Effector memory CD8-positive, alpha-beta T cell (primary cell): Measurements from ENCODE around the gene TBC1D1.

ENCODE experiments used
- ATAC-seq: fragments of 150-1000 bp; cut with Tn5 transposase; replicated peaks from 2 replicates; pipeline ENCODE4 v1.10.0; 2021; ENCODE audit warnings: mild to moderate bottlenecking, moderate library complexity
- DNase-seq, 3 experiments: peaks; one replicate each; pipeline ENCODE4 v3.0.0; 2021
- H3K27ac Mint-ChIP-seq, 2 donors: one replicate each; pipeline ENCODE4 v1.8.0; 2022; ENCODE audit warnings: mild to moderate bottlenecking in 2 of 2, mixed read lengths in 2 of 2, moderate library complexity in 2 of 2
- H3K27me3 Mint-ChIP-seq, 2 donors: one replicate each; pipeline ENCODE4 v1.8.0; 2022; ENCODE audit warnings: mixed read lengths in 2 of 2
- H3K36me3 Mint-ChIP-seq: one replicate; pipeline ENCODE4 v1.8.0; 2022; ENCODE audit warnings: mild to moderate bottlenecking, moderate library complexity, mixed read lengths; ENCODE audit not compliant: insufficient read depth
- H3K4me1 Mint-ChIP-seq, 2 donors: one replicate each; pipeline ENCODE4 v1.8.0; 2022; ENCODE audit warnings: low read depth in 2 of 2, mixed read lengths in 2 of 2
- H3K4me3 Mint-ChIP-seq, 2 donors: one replicate each; pipeline ENCODE4 v1.8.0; 2022; ENCODE audit warnings: mild to moderate bottlenecking in 2 of 2, mixed read lengths in 2 of 2, moderate library complexity in 2 of 2
- H3K9me3 Mint-ChIP-seq, 2 donors: one replicate each; pipeline ENCODE4 v1.8.0; 2022; ENCODE audit warnings: mixed read lengths in 2 of 2

TBC1D1 gene

GRCh38 chr4:38177641-38178391 lies 286.9 kb downstream of the TBC1D1 start:
- H3K4me3 Mint-ChIP-seq = peak overlapping the region; percentile 66 to 76
- H3K27ac Mint-ChIP-seq = peak overlapping the region; percentile 76 to 88
- peaks cover 30 to 31% of the 10 kb centered on the region in 2 donors for H3K4me1 Mint-ChIP-seq
- ATAC-seq (peak; percentile 74), DNase-seq (peak; percentile 20 to 32 (median 26))
- H3K9me3 Mint-ChIP-seq = no peaks in the 10 kb centered on the region
- H3K36me3 Mint-ChIP-seq = peaks cover 6% of the 10 kb centered on the region
- no peaks in the 10 kb centered on the region for H3K27me3 Mint-ChIP-seq

GRCh38 chr4:38178392-38178995 lies 287.6 kb downstream of the TBC1D1 start:
- no peak for ATAC-seq
- Mint-ChIP-seq H3K4me1 (peaks cover 30% of the 10 kb centered on the region in 2 donors), H3K9me3 (no peaks in the 10 kb centered on the region), H3K4me3 (no peak overlapping the region), H3K36me3 (peaks cover 6% of the 10 kb centered on the region), H3K27ac (peak overlapping the region; percentile 76 to 88), H3K27me3 (no peaks in the 10 kb centered on the region)
- no peak for DNase-seq

GRCh38 chr4:38179690-38180377 lies 288.9 kb downstream of the TBC1D1 start:
- H3K9me3 Mint-ChIP-seq = no peaks in the 10 kb centered on the region
- H3K36me3 Mint-ChIP-seq = peaks cover 6% of the 10 kb centered on the region
- no peak overlapping the region for H3K27ac Mint-ChIP-seq
- ATAC-seq (peak; percentile 45), DNase-seq (peak; percentile 63 to 76 (median 72))
- H3K27me3 Mint-ChIP-seq = no peaks in the 10 kb centered on the region
- H3K4me1 Mint-ChIP-seq = peaks cover 30% of the 10 kb centered on the region in 2 donors
- H3K4me3 Mint-ChIP-seq = no peak overlapping the region

- H3K36me3 Mint-ChIP-seq = peaks cover 6% of the 10 kb centered on the region
- ATAC-seq = no peak
- no peaks in the 10 kb centered on the region for H3K27me3 Mint-ChIP-seq
- no peak for DNase-seq
- H3K4me1 Mint-ChIP-seq = peaks cover 27% of the 10 kb centered on the region in 2 donors
- H3K9me3 Mint-ChIP-seq = no peaks in the 10 kb centered on the region
- H3K27ac Mint-ChIP-seq = no peak overlapping the region
- H3K4me3 Mint-ChIP-seq = no peak overlapping the region
Measured at GRCh38 chr4:38180456-38180855, 289.6 kb downstream of the TBC1D1 start.

- Mint-ChIP-seq H3K4me3 (no peak overlapping the region), H3K27me3 (no peaks in the 10 kb centered on the region), H3K27ac (peak overlapping the region in 1 of 2 donors; percentile 20), H3K36me3 (peaks cover 6% of the 10 kb centered on the region), H3K9me3 (no peaks in the 10 kb centered on the region), H3K4me1 (peaks cover 24 to 26% of the 10 kb centered on the region in 2 donors)
- no peak for ATAC-seq
- DNase-seq = no peak
Measured at GRCh38 chr4:38181286-38181685, 290.4 kb downstream of the TBC1D1 start.

- Mint-ChIP-seq H3K4me3 (no peak overlapping the region), H3K9me3 (no peaks in the 10 kb centered on the region), H3K4me1 (peaks cover 16 to 18% of the 10 kb centered on the region in 2 donors), H3K36me3 (peaks cover 6% of the 10 kb centered on the region), H3K27ac (peak overlapping the region in 1 of 2 donors; percentile 38), H3K27me3 (no peaks in the 10 kb centered on the region)
- ATAC-seq = no peak
- DNase-seq = no peak
Measured at GRCh38 chr4:38182334-38182998, 291.6 kb downstream of the TBC1D1 start.

- H3K9me3 Mint-ChIP-seq = no peaks in the 10 kb centered on the region
- no peak overlapping the region for H3K4me3 Mint-ChIP-seq
- H3K27me3 Mint-ChIP-seq = no peaks in the 10 kb centered on the region
- peaks cover 4% of the 10 kb centered on the region in 2 donors for H3K4me1 Mint-ChIP-seq
- DNase-seq (no peak), ATAC-seq (no peak)
- H3K36me3 Mint-ChIP-seq = no peaks in the 10 kb centered on the region
- H3K27ac Mint-ChIP-seq = no peak overlapping the region
Measured at GRCh38 chr4:38184404-38184803, 293.5 kb downstream of the TBC1D1 start.

GRCh38 chr4:38185406-38186144 lies 294.7 kb downstream of the TBC1D1 start:
- no peaks in the 10 kb centered on the region for H3K27me3 Mint-ChIP-seq
- ATAC-seq (no peak), DNase-seq (no peak)
- no peak overlapping the region for H3K4me3 Mint-ChIP-seq
- no peaks in the 10 kb centered on the region for H3K36me3 Mint-ChIP-seq
- no peaks in the 10 kb centered on the region for H3K4me1 Mint-ChIP-seq
- no peak overlapping the region for H3K27ac Mint-ChIP-seq
- no peaks in the 10 kb centered on the region for H3K9me3 Mint-ChIP-seq

- no peaks in the 10 kb centered on the region for H3K9me3 Mint-ChIP-seq
- H3K4me3 Mint-ChIP-seq = no peak overlapping the region
- no peak for ATAC-seq
- peaks cover 11 to 12% of the 10 kb centered on the region in 2 donors for H3K27me3 Mint-ChIP-seq
- no peak for DNase-seq
- no peak overlapping the region for H3K27ac Mint-ChIP-seq
- H3K4me1 Mint-ChIP-seq = no peaks in the 10 kb centered on the region
- no peaks in the 10 kb centered on the region for H3K36me3 Mint-ChIP-seq
Measured at GRCh38 chr4:38188136-38188535, 297.3 kb downstream of the TBC1D1 start.

GRCh38 chr4:38188631-38189101 lies 297.8 kb downstream of the TBC1D1 start:
- no peak overlapping the region for H3K4me3 Mint-ChIP-seq
- H3K27me3 Mint-ChIP-seq = peaks cover 11 to 12% of the 10 kb centered on the region in 2 donors
- no peaks in the 10 kb centered on the region for H3K9me3 Mint-ChIP-seq
- DNase-seq = no peak
- no peak overlapping the region for H3K27ac Mint-ChIP-seq
- no peak for ATAC-seq
- no peaks in the 10 kb centered on the region for H3K36me3 Mint-ChIP-seq
- H3K4me1 Mint-ChIP-seq = no peaks in the 10 kb centered on the region
